K562 (cell line): ENCODE measurements around the gene GRAMD2A. TPM values are rescaled to one million over a fixed set of nuclear protein-coding genes. Genes with fewer than 3 reads are reported as not detected.
A peak's percentile ranks its signal among the peaks of the same experiment; 100 is the strongest.

Experiments
- ATF7 ChIP-seq: fragments of 450-650 bp; IDR thresholded peaks from 2 replicates; pipeline ENCODE4 v1.7.1; 2014; ENCODE audit warnings: mild to moderate bottlenecking, moderate library complexity
- BCOR ChIP-seq: fragments of 450-650 bp; IDR thresholded peaks from 2 replicates; pipeline ENCODE4 v1.6.1; 2016
- BRD4 ChIP-seq: fragments of 200-600 bp; sonication (generic); IDR thresholded peaks from 2 replicates; pipeline ENCODE4 v1.6.1; 2017; ENCODE audit warnings: inconsistent platforms
- C11orf30 ChIP-seq: fragments of 450-650 bp; IDR thresholded peaks from 2 replicates; pipeline ENCODE4 v1.6.1; 2016; ENCODE audit warnings: low read depth, mild to moderate bottlenecking
- ESRRB ChIP-seq: fragments of 250-450 bp; sonication (Bioruptor Pico); IDR thresholded peaks from 2 replicates; pipeline ENCODE4 v1.5.0; 2020; ENCODE audit warnings: mild to moderate bottlenecking, moderate library complexity, borderline replicate concordance
- HNRNPL ChIP-seq: fragments of 200-400 bp; formaldehyde crosslinking; IDR thresholded peaks from 2 replicates; pipeline ENCODE4 v1.6.1; 2017; ENCODE audit warnings: low read depth, mild to moderate bottlenecking, low read length
- NFE2L1 ChIP-seq: fragments of 450-650 bp; IDR thresholded peaks from 2 replicates; pipeline ENCODE4 v1.6.1; 2016; ENCODE audit warnings: missing genetic modification characterization, low read depth, mild to moderate bottlenecking, missing compliant biosample characterization, moderate library complexity, borderline replicate concordance
- NFXL1 ChIP-seq: fragments of 450-650 bp; formaldehyde crosslinking; IDR thresholded peaks from 2 replicates; pipeline ENCODE4 v1.4.0; 2021; ENCODE audit warnings: mild to moderate bottlenecking
- PYGO2 ChIP-seq: fragments of 450-650 bp; IDR thresholded peaks from 2 replicates; pipeline ENCODE4 v1.6.1; 2016; ENCODE audit warnings: mild to moderate bottlenecking, missing genetic modification characterization, moderate library complexity, missing compliant biosample characterization
- RFX1 ChIP-seq: fragments of 450-650 bp; IDR thresholded peaks from 2 replicates; pipeline ENCODE4 v1.6.1; 2016; ENCODE audit warnings: mild to moderate bottlenecking, moderate library complexity
- SUPT5H ChIP-seq: fragments of 450-650 bp; IDR thresholded peaks from 2 replicates; pipeline ENCODE4 v1.6.1; 2016
- TAF1 ChIP-seq: IDR thresholded peaks from 2 replicates; pipeline ENCODE4 v1.6.1; 2011; ENCODE audit warnings: mild to moderate bottlenecking, low read length, moderate library complexity; ENCODE audit not compliant: insufficient read depth, control insufficient read depth, severe bottlenecking; ENCODE audit errors: extremely low read depth
- ZBTB12 ChIP-seq: fragments of 250-450 bp; sonication (Bioruptor Pico); IDR thresholded peaks from 2 replicates; pipeline ENCODE4 v1.4.0; 2020
- ZBTB49 ChIP-seq: sonication (generic); formaldehyde crosslinking; IDR thresholded peaks from 2 replicates; pipeline ENCODE4 v1.8.0; 2022; ENCODE audit warnings: missing genetic modification reagents, mild to moderate bottlenecking, borderline replicate concordance
- ZNF197 ChIP-seq: fragments of 200-800 bp; sonication (Bioruptor generic); IDR thresholded peaks from 2 replicates; pipeline ENCODE4 v1.6.1; 2016; ENCODE audit warnings: low read depth, missing genetic modification characterization, missing compliant biosample characterization
- ZNF408 ChIP-seq: fragments of 250-450 bp; sonication (Bioruptor Pico); IDR thresholded peaks from 2 replicates; pipeline ENCODE4 v1.4.0; 2020; ENCODE audit warnings: low read depth, mild to moderate bottlenecking, moderate library complexity
- polyA plus RNA-seq, 8 experiments: library from polyadenylated mRNA; depleted of rRNA in 4 of 8; stranded (reverse) in 5 of 8; unstranded in 3 of 8; fragments of >200 nt; fragmentation: Nextera tagmentation in 2 of 8; fragmentation: Illumina TruSeq in 1 of 8; extraction: Ambion mirVana in 2 of 8; extraction: Trizol in 1 of 8; gene quantifications; 2 replicates each; pipeline versions ENCODE4 v1.2.1 to v1.2.3, GENCODE V29; 2011 to 2014; ENCODE audit warnings: inconsistent platforms in 1 of 8, missing spikeins in 1 of 8
- total RNA-seq, 7 experiments: library from RNA; depleted of rRNA in 6 of 7; stranded (reverse); fragments of >200 nt in 6 of 7; fragmentation: Illumina TruSeq in 2 of 7; extraction: Trizol in 2 of 7; gene quantifications; 2 replicates each; pipeline versions ENCODE4 v1.2.1 to v1.2.3, GENCODE V29; 2011 to 2021; ENCODE audit warnings: low replicate concordance in 1 of 7
- TF ChIP-seq, protein P1 (sequence below): fragments of 450-650 bp; IDR thresholded peaks from 2 replicates; pipeline ENCODE4 v1.6.1; 2016; ENCODE audit warnings: low read depth

Gene GRAMD2A
- total and polyA plus RNA-seq, 9 of the 15 experiments (the other 6 are each of a cell fraction or from before 2014, with no cell fraction given) = 0.08 to 0.22 TPM; not detected in 7

DNA sequence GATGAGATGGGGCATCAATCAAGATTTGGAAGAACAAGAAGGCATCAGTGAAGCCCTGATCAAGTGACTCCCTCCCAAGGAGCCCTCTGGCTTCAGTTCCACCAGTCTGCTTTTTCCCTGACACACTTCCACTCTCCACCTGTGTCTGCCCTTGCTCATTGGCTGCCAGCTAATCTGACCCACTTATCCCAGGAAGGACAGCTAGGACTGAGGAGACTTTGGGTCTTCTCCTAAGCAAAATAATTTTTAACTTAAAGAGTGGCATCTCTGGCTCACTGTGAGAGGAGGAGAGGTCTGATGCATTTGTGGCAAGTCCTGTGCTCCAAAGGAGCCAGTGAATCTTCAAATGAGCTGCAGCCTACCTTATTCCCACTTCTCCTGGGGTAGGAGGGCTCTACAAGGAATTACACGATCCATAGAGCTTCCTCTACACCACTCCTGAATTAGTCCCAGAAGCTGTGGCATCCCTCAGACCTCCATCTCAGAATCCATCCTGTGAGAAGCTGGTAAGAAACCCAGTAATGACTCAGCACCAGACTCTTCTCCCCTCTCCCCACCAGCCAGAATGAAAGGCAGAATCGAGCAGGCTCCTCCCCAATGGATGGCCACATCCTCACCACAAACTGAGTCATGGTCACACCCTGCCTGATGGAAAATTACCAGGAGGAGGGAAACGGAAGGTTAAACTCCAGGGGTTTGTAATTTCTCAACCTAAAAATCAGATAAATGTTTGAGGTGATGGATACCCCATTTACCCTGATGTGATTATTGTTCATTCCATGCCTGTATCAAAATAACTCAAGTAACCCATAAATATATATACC, 39.7 kb upstream of the GRAMD2A start (continued):
- TF ChIP-seq TAF1 (peak; percentile 100), RFX1 (no peak), ZNF408 (CRISPR knock-in tag) (no peak), ZNF197 (CRISPR knock-in tag) (0 out of 2 replicates have a peak, but pooled peaks have one; percentile 62), C11orf30 (peak; percentile 96), NFXL1 (CRISPR knock-in tag) (no peak), NFE2L1 (tag) (peak; percentile 81), ZBTB12 (no peak), BRD4 (0 out of 2 replicates have a peak, but pooled peaks have one; percentile 27), SUPT5H (peak; percentile 72), ESRRB (CRISPR knock-in tag) (no peak), PYGO2 (tag) (no peak), ZBTB49 (CRISPR knock-in tag) (no peak), BCOR (no peak), HNRNPL (no peak), ATF7 (peak; percentile 71)
- TF ChIP-seq, protein P1, sequence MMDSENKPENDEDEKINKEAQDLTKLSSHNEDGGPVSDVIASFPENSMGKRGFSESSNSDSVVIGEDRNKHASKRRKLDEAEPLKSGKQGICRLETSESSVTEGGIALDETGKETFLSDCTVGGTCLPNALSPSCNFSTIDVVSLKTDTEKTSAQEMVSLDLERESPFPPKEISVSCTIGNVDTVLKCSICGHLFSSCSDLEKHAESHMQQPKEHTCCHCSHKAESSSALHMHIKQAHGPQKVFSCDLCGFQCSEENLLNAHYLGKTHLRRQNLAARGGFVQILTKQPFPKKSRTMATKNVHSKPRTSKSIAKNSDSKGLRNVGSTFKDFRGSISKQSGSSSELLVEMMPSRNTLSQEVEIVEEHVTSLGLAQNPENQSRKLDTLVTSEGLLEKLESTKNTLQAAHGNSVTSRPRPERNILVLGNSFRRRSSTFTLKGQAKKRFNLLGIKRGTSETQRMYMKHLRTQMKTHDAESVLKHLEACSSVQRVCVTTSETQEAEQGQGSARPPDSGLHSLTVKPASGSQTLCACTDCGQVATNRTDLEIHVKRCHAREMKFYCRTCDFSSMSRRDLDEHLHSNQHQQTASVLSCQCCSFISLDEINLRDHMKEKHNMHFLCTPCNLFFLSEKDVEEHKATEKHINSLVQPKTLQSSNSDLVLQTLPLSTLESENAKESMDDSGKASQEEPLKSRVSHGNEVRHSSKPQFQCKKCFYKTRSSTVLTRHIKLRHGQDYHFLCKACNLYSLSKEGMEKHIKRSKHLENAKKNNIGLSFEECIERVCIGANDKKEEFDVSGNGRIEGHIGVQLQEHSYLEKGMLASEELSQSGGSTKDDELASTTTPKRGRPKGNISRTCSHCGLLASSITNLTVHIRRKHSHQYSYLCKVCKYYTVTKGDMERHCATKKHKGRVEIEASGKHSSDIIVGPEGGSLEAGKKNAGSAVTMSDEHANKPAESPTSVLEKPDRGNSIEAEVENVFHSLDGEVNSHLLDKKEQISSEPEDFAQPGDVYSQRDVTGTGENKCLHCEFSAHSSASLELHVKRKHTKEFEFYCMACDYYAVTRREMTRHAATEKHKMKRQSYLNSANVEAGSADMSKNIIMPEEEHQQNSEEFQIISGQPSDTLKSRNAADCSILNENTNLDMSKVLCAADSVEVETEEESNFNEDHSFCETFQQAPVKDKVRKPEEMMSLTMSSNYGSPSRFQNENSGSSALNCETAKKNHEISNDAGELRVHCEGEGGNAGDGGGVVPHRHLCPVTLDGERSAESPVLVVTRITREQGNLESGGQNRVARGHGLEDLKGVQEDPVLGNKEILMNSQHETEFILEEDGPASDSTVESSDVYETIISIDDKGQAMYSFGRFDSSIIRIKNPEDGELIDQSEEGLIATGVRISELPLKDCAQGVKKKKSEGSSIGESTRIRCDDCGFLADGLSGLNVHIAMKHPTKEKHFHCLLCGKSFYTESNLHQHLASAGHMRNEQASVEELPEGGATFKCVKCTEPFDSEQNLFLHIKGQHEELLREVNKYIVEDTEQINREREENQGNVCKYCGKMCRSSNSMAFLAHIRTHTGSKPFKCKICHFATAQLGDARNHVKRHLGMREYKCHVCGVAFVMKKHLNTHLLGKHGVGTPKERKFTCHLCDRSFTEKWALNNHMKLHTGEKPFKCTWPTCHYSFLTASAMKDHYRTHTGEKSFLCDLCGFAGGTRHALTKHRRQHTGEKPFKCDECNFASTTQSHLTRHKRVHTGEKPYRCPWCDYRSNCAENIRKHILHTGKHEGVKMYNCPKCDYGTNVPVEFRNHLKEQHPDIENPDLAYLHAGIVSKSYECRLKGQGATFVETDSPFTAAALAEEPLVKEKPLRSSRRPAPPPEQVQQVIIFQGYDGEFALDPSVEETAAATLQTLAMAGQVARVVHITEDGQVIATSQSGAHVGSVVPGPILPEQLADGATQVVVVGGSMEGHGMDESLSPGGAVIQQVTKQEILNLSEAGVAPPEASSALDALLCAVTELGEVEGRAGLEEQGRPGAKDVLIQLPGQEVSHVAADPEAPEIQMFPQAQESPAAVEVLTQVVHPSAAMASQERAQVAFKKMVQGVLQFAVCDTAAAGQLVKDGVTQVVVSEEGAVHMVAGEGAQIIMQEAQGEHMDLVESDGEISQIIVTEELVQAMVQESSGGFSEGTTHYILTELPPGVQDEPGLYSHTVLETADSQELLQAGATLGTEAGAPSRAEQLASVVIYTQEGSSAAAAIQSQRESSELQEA = no peak
